HTR-8/SVneo (cell line): ENCODE results near the gene OGFOD3.
"Not testable (repeated sequence)": the region's sequence is repeated elsewhere in the genome, so short reads cannot be mapped to it uniquely, and the experiment has no call there.

ENCODE experiments used
- DNase-seq: peaks from one replicate; pipeline ENCODE4 v3.0.0; 2011; ENCODE audit warnings: low spot score, mixed read lengths; ENCODE audit not compliant: insufficient read length
- FAIRE-seq: peaks from 2 replicates; lab custom pipeline; 2011; peaks lifted over from hg19 to GRCh38; lab: Jason Lieb, UNC

Gene OGFOD3

DNA sequence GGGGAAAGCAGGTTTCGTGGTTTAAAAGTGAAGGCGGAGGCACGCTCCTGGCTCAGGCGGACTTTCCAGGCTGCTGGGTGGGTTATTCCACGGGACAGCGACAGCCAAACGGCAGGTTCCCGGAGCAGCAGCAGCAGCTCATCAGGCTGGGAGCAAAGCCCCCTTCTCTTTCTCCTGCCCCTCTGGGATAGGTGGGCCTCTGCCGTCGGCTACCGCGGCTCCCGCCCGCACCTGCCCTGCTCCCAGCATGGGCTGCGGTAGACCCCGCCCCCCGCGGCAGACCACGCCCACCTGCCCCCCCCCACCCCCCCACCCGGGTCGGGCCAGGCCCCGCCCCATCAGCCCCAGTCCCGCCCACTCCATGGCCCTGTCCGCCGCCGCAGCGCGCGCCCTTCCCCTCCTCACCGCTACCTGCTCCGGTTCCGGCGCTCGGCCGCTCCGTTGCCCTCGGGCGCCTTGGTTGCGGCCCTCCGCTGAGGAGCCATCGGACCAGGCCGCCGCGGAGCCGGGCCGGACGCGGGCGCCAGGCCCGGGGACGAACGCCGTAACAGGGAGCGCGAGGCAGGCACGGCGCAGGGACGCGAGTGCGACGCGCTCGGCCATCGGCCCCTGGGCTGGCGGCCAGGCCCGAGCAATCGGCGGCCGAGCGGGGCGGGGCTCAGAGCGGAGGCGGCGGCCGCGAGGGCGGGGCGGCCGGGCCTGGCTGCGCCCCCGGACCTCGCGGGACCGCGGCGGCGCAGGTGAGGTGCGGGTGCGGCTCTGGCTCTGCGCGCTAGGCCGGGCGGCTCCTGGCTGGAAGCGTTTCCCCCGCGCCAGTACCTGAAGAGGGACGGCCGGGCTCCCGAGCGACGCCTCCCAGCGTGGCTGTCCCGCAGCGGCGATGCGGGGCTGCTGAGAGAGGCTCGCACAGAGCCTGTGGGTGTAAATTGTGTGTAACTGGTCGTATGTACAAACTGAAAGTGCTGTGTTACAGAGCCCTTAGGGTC, at the start of gene OGFOD3, which contains the start of gene HEXD:
Gene OGFOD3 (minus strand): TSS at position 586 of the 986 bp plus-strand sequence. CDS start 101 bp downstream, at position 485.
Gene HEXD (plus strand): TSS at position 347 of the 986 bp plus-strand sequence. CDS start 1,453 bp downstream, outside the sequence.
- DNase-seq (peak; percentile 88), FAIRE-seq (peak; percentile 60)

- DNase-seq (no peak), FAIRE-seq (no peak)
Measured at GRCh38 chr17:82465023-82465603, 46.7 kb upstream of the OGFOD3 start.

DNA sequence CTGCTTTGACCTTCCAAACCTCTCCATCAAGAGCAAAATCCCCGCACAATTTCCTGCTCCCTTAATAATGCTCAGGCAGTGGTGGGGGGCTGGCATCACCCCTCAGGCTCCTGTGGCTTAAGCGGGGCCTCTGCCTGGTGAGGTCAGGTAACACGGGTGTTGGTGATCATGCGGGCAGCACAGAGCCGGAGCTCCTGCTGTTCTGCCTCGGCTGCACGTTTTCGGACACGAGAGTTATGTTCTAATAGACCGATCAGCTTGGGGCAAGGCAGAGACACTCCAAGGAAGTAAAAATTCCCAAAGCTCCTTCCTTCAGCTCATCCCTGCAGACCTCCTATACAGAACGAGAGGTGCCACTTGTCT, 46.2 kb upstream of the OGFOD3 start:
- FAIRE-seq (no peak), DNase-seq (no peak)

- FAIRE-seq, result no peak
Measured at GRCh38 chr17:82463925-82464566, 45.7 kb upstream of the OGFOD3 start.

DNA sequence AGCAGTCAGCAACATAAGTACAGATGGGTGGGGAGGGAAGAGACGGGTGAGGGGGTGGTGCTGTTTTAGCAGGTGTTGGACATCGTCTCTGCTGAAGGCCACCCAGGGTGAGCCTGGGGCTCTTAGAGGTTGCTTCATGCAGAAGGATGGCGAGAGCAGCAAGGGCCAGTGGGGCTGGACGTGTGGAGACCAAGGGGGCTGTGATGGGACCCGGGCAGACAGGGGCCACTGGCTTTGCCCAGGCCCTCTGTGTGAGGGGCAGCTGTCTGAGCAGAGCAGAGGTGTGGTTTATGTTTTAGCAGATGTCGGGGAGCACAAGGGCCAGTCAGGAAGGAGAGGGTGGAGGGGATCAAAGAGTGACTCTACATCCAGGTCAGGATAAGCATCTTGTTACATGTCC, 45.0 kb upstream of the OGFOD3 start:
- DNase-seq (no peak), FAIRE-seq (no peak)

More at GRCh38 chr17:82463925-82464566, 45.7 kb upstream of the OGFOD3 start:
- no peak for DNase-seq

DNA sequence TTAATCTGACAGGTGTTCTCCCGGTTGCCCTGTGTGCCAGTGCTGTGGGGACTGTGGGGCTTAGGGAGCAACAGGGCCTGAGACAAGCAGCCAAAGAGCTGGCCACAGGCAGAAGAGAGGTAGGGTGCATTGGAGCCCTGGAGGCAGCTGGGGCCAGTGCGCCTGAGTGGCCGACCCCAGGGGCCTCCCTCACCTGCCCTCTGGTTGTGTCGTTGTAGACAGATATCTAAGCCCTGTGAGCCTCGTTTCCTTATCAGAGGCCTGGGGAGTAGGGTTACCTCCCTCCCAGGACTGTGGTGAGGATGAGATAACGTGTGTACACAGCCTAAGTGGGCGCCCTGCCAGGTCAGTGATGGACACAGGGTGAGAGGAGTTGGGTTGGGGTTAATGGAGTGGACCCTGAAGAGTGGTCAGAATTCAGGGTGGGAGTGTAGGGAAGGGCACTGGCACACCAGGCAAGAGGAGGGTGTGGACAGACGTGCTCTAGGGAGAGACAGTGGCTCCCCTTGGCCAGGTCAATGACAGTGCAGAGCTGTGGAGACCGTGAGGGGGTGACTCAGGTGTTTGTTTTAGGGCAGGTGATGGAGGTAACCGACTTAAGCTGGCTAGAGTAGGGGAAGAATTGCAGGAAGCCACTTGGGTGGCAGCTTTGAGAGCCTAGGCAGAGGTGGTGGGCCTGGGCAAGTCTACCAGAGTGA, 43.6 kb upstream of the OGFOD3 start:
- DNase-seq (no peak), FAIRE-seq (no peak)

DNA sequence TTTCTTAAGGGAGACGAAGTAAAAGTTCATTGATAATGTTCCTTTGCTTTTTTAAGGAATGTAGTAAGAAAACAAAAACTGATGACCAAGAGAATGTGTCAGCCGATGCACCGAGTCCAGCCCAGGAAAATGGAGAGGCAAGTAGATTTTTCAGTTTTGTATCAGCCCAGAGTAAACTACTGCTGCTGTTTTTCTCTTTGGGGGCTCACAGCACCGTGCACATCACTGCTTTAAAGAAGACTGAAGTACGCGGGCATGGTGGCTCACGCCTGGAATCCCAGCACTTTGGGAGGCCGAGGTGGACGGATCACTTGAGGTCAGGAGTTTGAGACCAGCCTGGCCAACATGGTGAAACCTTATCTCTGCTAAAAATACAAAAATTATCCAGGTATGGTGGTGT, 41.5 kb upstream of the OGFOD3 start:
- not testable (repeated sequence) for FAIRE-seq

GRCh38 chr17:82458885-82459424, 40.6 kb upstream of the OGFOD3 start:
- no peak for FAIRE-seq

More for the DNA sequence above, 41.5 kb upstream of the OGFOD3 start:
- DNase-seq, result not testable (repeated sequence)

DNA sequence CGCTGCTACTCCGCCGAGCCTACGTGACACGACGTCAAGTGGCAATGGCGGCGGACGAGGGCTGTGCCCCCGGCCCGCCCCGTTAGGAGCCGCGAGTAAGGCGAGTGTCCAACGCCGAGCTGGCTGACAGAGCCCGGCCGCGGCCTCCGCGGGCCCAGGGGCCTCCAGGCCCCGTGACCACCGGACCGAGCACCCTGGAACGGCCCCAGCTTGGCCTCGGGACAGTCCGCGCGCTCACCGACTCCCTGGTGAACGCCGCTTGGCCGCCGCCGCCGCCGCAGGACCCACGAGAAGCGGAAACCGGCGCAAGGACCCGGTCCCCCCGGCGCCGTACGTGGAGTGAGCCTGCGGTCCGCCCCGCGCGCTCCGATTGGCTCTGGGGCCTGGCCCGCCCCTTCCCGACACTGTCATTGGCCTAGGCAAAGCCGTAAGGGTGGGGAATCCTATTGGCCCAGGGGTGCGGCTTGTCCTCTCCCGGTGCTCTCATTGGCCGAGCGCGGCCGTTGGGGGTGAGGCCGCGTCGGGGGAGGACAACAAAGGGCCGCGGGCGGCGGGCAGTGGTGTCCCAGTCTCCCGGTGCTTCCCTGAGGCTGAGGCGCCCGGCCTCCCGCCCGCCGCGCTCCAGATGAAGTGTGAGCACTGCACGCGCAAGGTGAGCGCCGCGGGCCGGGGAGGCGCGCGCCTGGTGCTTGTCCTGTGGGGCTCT, 39.9 kb upstream of the OGFOD3 start, which contains the start of gene NARF:
Gene NARF (plus strand): TSS at position 563 of the 706 bp plus-strand sequence. CDS start 63 bp downstream, at position 626.
- FAIRE-seq (peak; percentile 96), DNase-seq (peak; percentile 98)

More at GRCh38 chr17:82458885-82459424, 40.6 kb upstream of the OGFOD3 start:
- DNase-seq, result peak; percentile 12

DNA sequence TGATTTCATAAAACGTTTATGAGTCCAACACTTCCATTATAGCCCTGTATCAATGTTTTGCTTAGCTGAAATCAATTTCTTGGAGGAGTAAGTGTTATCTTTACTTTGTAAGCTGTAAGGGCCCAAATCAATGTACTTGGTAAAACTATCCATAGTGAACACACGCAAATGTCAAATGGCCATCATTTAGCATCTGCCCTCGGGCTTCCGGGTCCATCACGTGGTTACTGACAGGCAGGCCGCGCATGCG, 39.5 kb upstream of the OGFOD3 start:
- FAIRE-seq (no peak), DNase-seq (no peak)

DNA sequence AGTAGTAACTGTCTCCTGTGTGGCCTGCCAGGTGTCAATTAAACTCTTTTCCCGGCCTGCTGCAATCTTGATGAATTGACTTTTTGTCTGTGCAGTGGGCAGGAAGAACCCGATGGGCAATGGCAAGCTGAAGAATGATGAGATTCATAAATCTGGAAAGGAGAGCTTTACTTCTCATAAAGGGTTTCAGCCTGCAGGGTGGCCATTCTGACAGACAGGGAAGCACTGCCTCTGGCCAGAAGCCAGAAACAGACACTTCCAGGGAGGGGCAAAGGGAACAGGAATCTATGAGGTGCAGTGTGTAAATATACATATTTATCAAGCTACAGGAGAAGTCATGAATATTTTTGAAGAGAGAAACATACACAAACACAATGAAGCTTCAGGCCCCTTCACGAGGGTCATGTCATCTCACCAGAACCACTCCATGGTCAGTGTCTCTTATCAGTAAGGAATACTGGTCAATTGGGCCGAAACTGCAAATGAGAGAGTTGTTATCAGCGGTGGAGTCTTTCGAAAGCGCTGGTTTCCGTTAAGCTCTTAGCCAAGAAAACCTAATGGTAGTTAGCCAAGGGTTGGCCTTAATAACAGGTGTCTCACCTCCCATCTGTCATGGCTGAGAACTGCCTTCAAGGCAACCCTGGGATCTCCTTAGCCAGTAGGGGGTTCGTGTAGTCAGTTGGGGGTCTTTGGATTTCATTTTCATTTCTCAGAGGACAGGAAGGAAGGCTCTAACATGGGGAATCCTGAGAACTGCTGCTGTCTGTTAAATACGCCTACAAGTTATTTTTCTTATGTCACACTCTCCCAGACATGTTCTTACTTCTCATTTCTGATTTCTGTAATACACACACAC, 38.9 kb upstream of the OGFOD3 start:
- DNase-seq (no peak), FAIRE-seq (no peak)

DNA sequence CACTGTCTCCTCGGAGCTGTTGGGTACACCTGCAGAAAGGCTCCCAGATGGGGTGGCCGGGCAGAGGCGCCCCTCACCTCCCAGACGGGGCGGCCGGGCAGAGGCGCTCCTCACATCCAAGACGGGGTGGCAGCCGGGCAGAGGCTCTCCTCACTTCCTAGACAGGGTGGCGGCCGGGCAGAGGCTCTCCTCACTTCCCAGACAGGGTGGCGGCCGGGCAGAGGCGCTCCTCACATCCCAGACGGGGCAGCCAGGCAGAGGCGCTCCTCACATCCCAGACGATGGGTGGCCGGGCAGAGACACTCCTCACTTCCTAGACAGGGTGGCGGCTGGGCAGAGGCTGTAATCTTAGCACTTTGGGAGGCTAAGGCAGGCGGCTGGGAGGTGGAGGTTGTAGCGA, 35.3 kb upstream of the OGFOD3 start:
- not testable (repeated sequence) for FAIRE-seq, DNase-seq

GRCh38 chr17:82453151-82453550, 34.8 kb upstream of the OGFOD3 start:
- not testable (repeated sequence) for DNase-seq, FAIRE-seq

- no peak for FAIRE-seq
- DNase-seq, result no peak
Measured at GRCh38 chr17:82452162-82452561, 33.8 kb upstream of the OGFOD3 start.

DNA sequence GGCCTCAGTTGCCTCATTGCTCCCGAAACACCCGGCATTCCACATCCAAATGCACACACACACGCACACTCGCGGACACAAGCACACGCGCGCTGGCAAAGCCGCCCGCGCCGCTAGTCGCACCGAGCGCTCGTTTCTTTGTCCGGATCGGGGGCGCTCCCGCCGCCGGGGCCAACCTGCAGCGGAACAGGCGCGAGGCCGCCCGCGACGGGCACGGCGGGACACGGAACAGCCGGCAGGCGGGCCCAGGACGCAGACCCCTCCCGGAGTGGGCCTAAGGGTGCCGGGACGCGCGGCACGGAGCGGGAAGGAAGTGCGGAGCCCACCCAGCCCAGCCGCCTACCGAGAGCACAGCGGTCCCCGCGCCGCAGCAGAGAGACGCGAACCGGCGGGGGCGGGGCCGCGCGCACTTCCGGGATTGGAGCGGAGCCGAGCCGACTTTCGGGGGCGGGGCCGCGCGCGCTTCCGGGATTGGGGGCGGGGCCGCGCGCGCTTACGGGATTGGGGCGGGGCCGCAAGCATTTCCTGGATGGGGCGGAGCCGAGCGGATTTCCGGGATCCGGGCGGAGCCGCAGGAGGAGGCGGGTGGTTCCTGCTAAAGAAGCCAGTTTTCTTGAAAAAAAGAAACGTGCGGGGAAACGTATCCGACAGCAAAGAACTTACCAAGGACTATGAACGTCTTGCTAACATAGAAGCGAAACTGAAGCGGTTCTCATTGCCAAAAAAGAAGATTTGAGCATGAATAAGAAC, 32.1 kb upstream of the OGFOD3 start, which contains the start of gene CYBC1:
Gene CYBC1 (minus strand): TSS at position 396 of the 750 bp plus-strand sequence. CDS start 1,498 bp downstream, outside the sequence.
- DNase-seq (peak; percentile 85), FAIRE-seq (no peak)

GRCh38 chr17:82449883-82450356, 31.5 kb upstream of the OGFOD3 start:
- FAIRE-seq, result no peak
- no peak for DNase-seq

- FAIRE-seq, result no peak
- no peak for DNase-seq
Measured at GRCh38 chr17:82449131-82449882, 30.9 kb upstream of the OGFOD3 start.
